HepG2 (cell line): Measurements from ENCODE around the gene ADCY9. TPM values are rescaled to one million over a fixed set of nuclear protein-coding genes. Genes with fewer than 3 reads are reported as not detected.

Experiments used
- ATAC-seq: fragments of 200-7000 bp; cut with Tn5 transposase; 3 replicates; pipeline ENCODE4 v1.9.1; 2020; ENCODE audit warnings: mild to moderate bottlenecking, moderate library complexity
- BruUV-seq: library from RNA; stranded (reverse); fragments of 400-500 nt; replicated peaks from 2 replicates; lab custom pipeline; 2021; lab: Mats Ljungman, UMichigan
- CTCF ChIA-PET: fragments of 300-600 bp; formaldehyde crosslinking; extraction: SDS; loops from one replicate; lab custom pipeline; 2021; ENCODE audit warnings: low total read pairs, inconsistent platforms, low intra/inter-chr PET ratio; lab: Yijun Ruan, JAX
- POLR2A ChIA-PET: fragments of 350-600 bp; sonication (Branson Sonifier 250); formaldehyde crosslinking; loops from one replicate; lab custom pipeline; 2020; ENCODE audit warnings: antibody characterized with exemption, inconsistent platforms; lab: Yijun Ruan, JAX
- DNase-seq: peaks from one replicate; pipeline ENCODE4 v3.0.0-alpha.2; 2015; ENCODE audit warnings: low spot score
- FAIRE-seq: peaks from 3 replicates; lab custom pipeline; 2011; peaks lifted over from hg19 to GRCh38; lab: Jason Lieb, UNC
- H2AFZ ChIP-seq: one replicate; pipeline ENCODE4 v1.6.1; 2011; ENCODE audit warnings: low read length, inconsistent platforms
- H3K27ac ChIP-seq: fragments of 300-600 bp; 3 replicates; pipeline ENCODE4 v1.8.0; 2011; ENCODE audit warnings: mixed run types, mild to moderate bottlenecking, mixed read lengths, low read length, inconsistent platforms; ENCODE audit not compliant: insufficient read depth; ENCODE audit errors: extremely low read length
- H3K27me3 ChIP-seq, 2 experiments: fragments of 200-600 bp in 1 of 2; 2 replicates in 1 of 2; 3 replicates in 1 of 2; pipeline versions ENCODE4 v1.6.0 to v1.8.0; 2011; ENCODE audit warnings: low read length in 2 of 2, mild to moderate bottlenecking in 2 of 2, moderate library complexity in 2 of 2, inconsistent platforms in 1 of 2; ENCODE audit not compliant: insufficient read depth in 2 of 2, control insufficient read depth in 1 of 2
- H3K36me3 ChIP-seq, 2 experiments: fragments of 200-600 bp in 1 of 2; replicated peaks in 1 of 2; 2 replicates in 1 of 2; 3 replicates in 1 of 2; pipeline versions ENCODE4 v1.5.1 to v1.8.0; 2011; ENCODE audit warnings: low read length in 2 of 2, inconsistent platforms in 1 of 2; ENCODE audit not compliant: insufficient read depth in 2 of 2, control insufficient read depth in 1 of 2
- H3K4me1 ChIP-seq: 2 replicates; pipeline ENCODE4 v1.5.1; 2012; ENCODE audit warnings: low read length, inconsistent platforms; ENCODE audit not compliant: insufficient read depth
- H3K4me2 ChIP-seq: 2 replicates; pipeline ENCODE4 v1.6.0; 2011; ENCODE audit warnings: low read depth, low read length, inconsistent platforms
- H3K4me3 ChIP-seq, 3 experiments: fragments of 200-600 bp in 1 of 3; sonication (generic), shearing (Covaris generic) in 1 of 3; replicated peaks in 1 of 3; 2 replicates each; pipeline ENCODE4 v1.5.1; 2011 to 2016; ENCODE audit warnings: low read length in 3 of 3, inconsistent platforms in 2 of 3, low read depth in 2 of 3, mild to moderate bottlenecking in 2 of 3, control low read depth in 1 of 3, mixed read lengths in 1 of 3; ENCODE audit not compliant: insufficient read depth in 1 of 3
- H3K79me2 ChIP-seq: one replicate; pipeline ENCODE4 v1.6.1; 2011; ENCODE audit warnings: low read length, inconsistent platforms; ENCODE audit not compliant: insufficient read depth
- H3K9ac ChIP-seq: 2 replicates; pipeline ENCODE4 v1.6.0; 2011; ENCODE audit warnings: mild to moderate bottlenecking, low read depth, low read length, inconsistent platforms; ENCODE audit not compliant: insufficient read depth
- H3K9me3 ChIP-seq: 2 replicates; pipeline ENCODE4 v1.5.1; 2012; ENCODE audit warnings: mild to moderate bottlenecking, low read length
- H4K20me1 ChIP-seq: 2 replicates; pipeline ENCODE4 v1.6.0; 2011; ENCODE audit warnings: inconsistent platforms, mild to moderate bottlenecking, low read length, moderate library complexity; ENCODE audit not compliant: insufficient read depth
- CBX2 ChIP-seq, 2 experiments: fragments of 200-600 bp in 1 of 2; sonication (generic); formaldehyde crosslinking in 1 of 2; IDR thresholded peaks; 2 replicates each; pipeline versions ENCODE4 v1.7.0 to v1.8.1; 2018 to 2022; ENCODE audit warnings: low read depth in 2 of 2, low read length in 1 of 2, mild to moderate bottlenecking in 1 of 2, missing genetic modification reagents in 1 of 2
- DNMT1 ChIP-seq: sonication (generic); formaldehyde crosslinking; IDR thresholded peaks from 2 replicates; pipeline ENCODE4 v1.5.1; 2020; ENCODE audit warnings: mild to moderate bottlenecking, missing genetic modification reagents
- HCFC1 ChIP-seq: fragments of 150-350 bp; IDR thresholded peaks from 2 replicates; pipeline ENCODE4 v1.6.1; 2014; ENCODE audit warnings: low read depth, low read length
- ISL2 ChIP-seq: sonication (generic); formaldehyde crosslinking; IDR thresholded peaks from 2 replicates; pipeline ENCODE4 v1.5.0; 2020; ENCODE audit warnings: missing genetic modification reagents
- JUNB ChIP-seq: sonication (generic); formaldehyde crosslinking; IDR thresholded peaks from 2 replicates; pipeline ENCODE4 v1.8.0; 2022; ENCODE audit warnings: missing genetic modification reagents, mild to moderate bottlenecking, borderline replicate concordance
- RARG ChIP-seq: sonication (generic); formaldehyde crosslinking; IDR thresholded peaks from 2 replicates; pipeline ENCODE4 v1.4.0; 2020; ENCODE audit warnings: low read depth, mild to moderate bottlenecking, missing genetic modification reagents
- SALL1 ChIP-seq: sonication (generic); formaldehyde crosslinking; IDR thresholded peaks from 2 replicates; pipeline ENCODE4 v1.8.0; 2022; ENCODE audit warnings: mild to moderate bottlenecking, missing genetic modification reagents
- SNRNP70 ChIP-seq: fragments of 200-400 bp; formaldehyde crosslinking; IDR thresholded peaks from 2 replicates; pipeline ENCODE4 v1.6.1; 2017; ENCODE audit warnings: mild to moderate bottlenecking, low read depth, low read length, moderate library complexity
- TAF15 ChIP-seq: fragments of 200-400 bp; formaldehyde crosslinking; IDR thresholded peaks from one replicate; pipeline ENCODE4 v1.6.1; 2018; ENCODE audit warnings: mild to moderate bottlenecking, low read depth, low read length; ENCODE audit not compliant: poor library complexity, severe bottlenecking
- ZNF230 ChIP-seq: sonication (generic); formaldehyde crosslinking; IDR thresholded peaks from 2 replicates; pipeline ENCODE4 v1.4.0; 2020; ENCODE audit warnings: mild to moderate bottlenecking, missing genetic modification reagents
- ZNF383 ChIP-seq: sonication (generic); formaldehyde crosslinking; IDR thresholded peaks from 2 replicates; pipeline ENCODE4 v1.4.0; 2020; ENCODE audit warnings: missing genetic modification reagents, mild to moderate bottlenecking, borderline replicate concordance
- ZNF713 ChIP-seq: sonication (generic); formaldehyde crosslinking; IDR thresholded peaks from 2 replicates; pipeline ENCODE4 v1.4.0; 2020; ENCODE audit warnings: mild to moderate bottlenecking, missing genetic modification reagents
- ZNF800 ChIP-seq: sonication (generic); formaldehyde crosslinking; IDR thresholded peaks from 2 replicates; pipeline ENCODE4 v1.4.0; 2020; ENCODE audit warnings: missing genetic modification reagents
- WGBS: methylation state at CpG from one replicate; pipeline ENCODE4 v1.1.6; 2017; ENCODE audit warnings: low lambda C conversion rate; 5-methylcytosine and 5-hydroxymethylcytosine counted together
- in situ Hi-C: cut with HindIII; loops from 2 replicates; pipeline ENCODE4 v1.10.0; 2017; ENCODE audit warnings: low pct_unique_long_range_greater_than_20kb; ENCODE audit not compliant: extremely low pct_ligation_motif_present
- intact Hi-C: fragments of 100-400 bp; cut with micrococcal nuclease; formaldehyde crosslinking; loops from one replicate; pipeline ENCODE4 v1.10.0; 2022; ENCODE audit not compliant: unreplicated experiment
- polyA plus RNA-seq, 8 experiments: library from polyadenylated mRNA; depleted of rRNA in 3 of 8; stranded (reverse) in 7 of 8; unstranded in 1 of 8; fragments of >200 nt; fragmentation: Illumina TruSeq in 4 of 8; extraction: Trizol in 4 of 8; gene quantifications; 2 replicates each; pipeline versions ENCODE4 v1.2.1 to v1.2.3, GENCODE V29; 2011 to 2016; ENCODE audit warnings: low read depth in 4 of 8, missing spikeins in 1 of 8, mixed read lengths in 1 of 8; ENCODE audit not compliant: insufficient read depth in 1 of 8
- total RNA-seq, 5 experiments: library from RNA; depleted of rRNA; stranded (reverse); fragments of >200 nt; fragmentation: Illumina TruSeq; extraction: Trizol; gene quantifications; 2 replicates each; pipeline ENCODE4 v1.2.3, GENCODE V29; 2016; ENCODE audit warnings: low read depth in 1 of 5
- TF ChIP-seq, protein P1 (sequence below): sonication (generic); formaldehyde crosslinking; IDR thresholded peaks from 2 replicates; pipeline ENCODE4 v1.5.0; 2020; ENCODE audit warnings: mild to moderate bottlenecking, missing genetic modification reagents, borderline replicate concordance

Gene ADCY9
- total and polyA plus RNA-seq, 2 of the 13 experiments (the other 11 are each of a cell fraction or from before 2014, with no cell fraction given) = 11.2 to 13.9 TPM

GRCh38 chr16:4026854-4027253 is 89.4 kb downstream of the ADCY9 start:
- Histone ChIP-seq H4K20me1 (peaks cover under 1% of the 10 kb centered on the region; the same call in 1 of the 2 replicates), H3K9me3 (no peaks in the 10 kb centered on the region), H3K79me2 (no peaks in the 10 kb centered on the region), H3K9ac (no peak overlapping the region), H3K27me3 (no peaks in the 10 kb centered on the region), H2AFZ (no peak overlapping the region), H3K4me1 (peaks cover 3% of the 10 kb centered on the region), H3K4me2 (no peak overlapping the region), H3K27ac (no peak overlapping the region), H3K36me3 (peaks cover 2 to 10% of the 10 kb centered on the region in 2 experiments; a peak in 4 of 5 replicates), H3K4me3 (no peak overlapping the region)
- no peak for ATAC-seq
- ChIA-PET POLR2A (no interaction called here), CTCF (no interaction called here)
- no peak for TF ChIP-seq CBX2 (IDR thresholded peaks at IDR 0.05; ENCODE audit: low read depth, low read length)
- TF ChIP-seq CBX2 (CRISPR knock-in tag; IDR thresholded peaks at IDR 0.05; ENCODE audit: low read depth) = no peak
- no peak for TF ChIP-seq RARG (CRISPR knock-in tag)
- no peak for TF ChIP-seq ISL2 (CRISPR knock-in tag)
- TF ChIP-seq ZNF800 (CRISPR knock-in tag) = no peak
- TF ChIP-seq, protein P1, sequence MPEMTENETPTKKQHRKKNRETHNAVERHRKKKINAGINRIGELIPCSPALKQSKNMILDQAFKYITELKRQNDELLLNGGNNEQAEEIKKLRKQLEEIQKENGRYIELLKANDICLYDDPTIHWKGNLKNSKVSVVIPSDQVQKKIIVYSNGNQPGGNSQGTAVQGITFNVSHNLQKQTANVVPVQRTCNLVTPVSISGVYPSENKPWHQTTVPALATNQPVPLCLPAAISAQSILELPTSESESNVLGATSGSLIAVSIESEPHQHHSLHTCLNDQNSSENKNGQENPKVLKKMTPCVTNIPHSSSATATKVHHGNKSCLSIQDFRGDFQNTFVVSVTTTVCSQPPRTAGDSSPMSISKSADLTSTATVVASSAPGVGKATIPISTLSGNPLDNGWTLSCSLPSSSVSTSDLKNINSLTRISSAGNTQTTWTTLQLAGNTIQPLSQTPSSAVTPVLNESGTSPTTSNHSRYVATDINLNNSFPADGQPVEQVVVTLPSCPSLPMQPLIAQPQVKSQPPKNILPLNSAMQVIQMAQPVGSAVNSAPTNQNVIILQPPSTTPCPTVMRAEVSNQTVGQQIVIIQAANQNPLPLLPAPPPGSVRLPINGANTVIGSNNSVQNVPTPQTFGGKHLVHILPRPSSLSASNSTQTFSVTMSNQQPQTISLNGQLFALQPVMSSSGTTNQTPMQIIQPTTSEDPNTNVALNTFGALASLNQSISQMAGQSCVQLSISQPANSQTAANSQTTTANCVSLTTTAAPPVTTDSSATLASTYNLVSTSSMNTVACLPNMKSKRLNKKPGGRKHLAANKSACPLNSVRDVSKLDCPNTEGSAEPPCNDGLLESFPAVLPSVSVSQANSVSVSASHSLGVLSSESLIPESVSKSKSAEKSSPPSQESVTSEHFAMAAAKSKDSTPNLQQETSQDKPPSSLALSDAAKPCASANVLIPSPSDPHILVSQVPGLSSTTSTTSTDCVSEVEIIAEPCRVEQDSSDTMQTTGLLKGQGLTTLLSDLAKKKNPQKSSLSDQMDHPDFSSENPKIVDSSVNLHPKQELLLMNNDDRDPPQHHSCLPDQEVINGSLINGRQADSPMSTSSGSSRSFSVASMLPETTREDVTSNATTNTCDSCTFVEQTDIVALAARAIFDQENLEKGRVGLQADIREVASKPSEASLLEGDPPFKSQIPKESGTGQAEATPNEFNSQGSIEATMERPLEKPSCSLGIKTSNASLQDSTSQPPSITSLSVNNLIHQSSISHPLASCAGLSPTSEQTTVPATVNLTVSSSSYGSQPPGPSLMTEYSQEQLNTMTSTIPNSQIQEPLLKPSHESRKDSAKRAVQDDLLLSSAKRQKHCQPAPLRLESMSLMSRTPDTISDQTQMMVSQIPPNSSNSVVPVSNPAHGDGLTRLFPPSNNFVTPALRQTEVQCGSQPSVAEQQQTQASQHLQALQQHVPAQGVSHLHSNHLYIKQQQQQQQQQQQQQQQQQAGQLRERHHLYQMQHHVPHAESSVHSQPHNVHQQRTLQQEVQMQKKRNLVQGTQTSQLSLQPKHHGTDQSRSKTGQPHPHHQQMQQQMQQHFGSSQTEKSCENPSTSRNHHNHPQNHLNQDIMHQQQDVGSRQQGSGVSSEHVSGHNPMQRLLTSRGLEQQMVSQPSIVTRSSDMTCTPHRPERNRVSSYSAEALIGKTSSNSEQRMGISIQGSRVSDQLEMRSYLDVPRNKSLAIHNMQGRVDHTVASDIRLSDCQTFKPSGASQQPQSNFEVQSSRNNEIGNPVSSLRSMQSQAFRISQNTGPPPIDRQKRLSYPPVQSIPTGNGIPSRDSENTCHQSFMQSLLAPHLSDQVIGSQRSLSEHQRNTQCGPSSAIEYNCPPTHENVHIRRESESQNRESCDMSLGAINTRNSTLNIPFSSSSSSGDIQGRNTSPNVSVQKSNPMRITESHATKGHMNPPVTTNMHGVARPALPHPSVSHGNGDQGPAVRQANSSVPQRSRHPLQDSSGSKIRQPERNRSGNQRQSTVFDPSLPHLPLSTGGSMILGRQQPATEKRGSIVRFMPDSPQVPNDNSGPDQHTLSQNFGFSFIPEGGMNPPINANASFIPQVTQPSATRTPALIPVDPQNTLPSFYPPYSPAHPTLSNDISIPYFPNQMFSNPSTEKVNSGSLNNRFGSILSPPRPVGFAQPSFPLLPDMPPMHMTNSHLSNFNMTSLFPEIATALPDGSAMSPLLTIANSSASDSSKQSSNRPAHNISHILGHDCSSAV (CRISPR knock-in tag) = no peak
- TF ChIP-seq SALL1 (CRISPR knock-in tag) = no peak
- TF ChIP-seq SNRNP70 = no peak
- TF ChIP-seq DNMT1 (CRISPR knock-in tag) = no peak
- TF ChIP-seq JUNB (CRISPR knock-in tag) = no peak
- TF ChIP-seq ZNF230 (CRISPR knock-in tag) = no peak
- TF ChIP-seq ZNF383 (CRISPR knock-in tag) = no peak
- TF ChIP-seq ZNF713 (CRISPR knock-in tag) = no peak
- no peak for TF ChIP-seq TAF15
- TF ChIP-seq HCFC1 = no peak
- no peak for DNase-seq
- 97% methylated on average over 7 of the region's 7 CpGs for WGBS
- no TSS peak for BruUV-seq
- in situ Hi-C loops (no loop called here), intact Hi-C loops (no loop called here)
- no peak for FAIRE-seq
